OCI-LY7 (cell line): ENCODE measurements around the gene VSIG4. TPM values are rescaled to one million over a fixed set of nuclear protein-coding genes. Genes with fewer than 3 reads are reported as not detected.

Experiments used
- BruUV-seq: library from RNA; stranded (reverse); fragments of 400-500 nt; replicated peaks from 2 replicates; lab custom pipeline; 2021; lab: Mats Ljungman, UMichigan
- CTCF ChIA-PET: fragments of 300-600 bp; sonication (Branson Sonifier 250); formaldehyde crosslinking; loops from one replicate; lab custom pipeline; 2022; ENCODE audit warnings: antibody characterized with exemption; ENCODE audit not compliant: unreplicated experiment; lab: Charles Lee
- POLR2A ChIA-PET: fragments of 300-600 bp; sonication (Branson Sonifier 250); formaldehyde crosslinking; loops from one replicate; lab custom pipeline; 2022; ENCODE audit warnings: antibody characterized with exemption; lab: Charles Lee
- DNase-seq: peaks from one replicate; pipeline ENCODE4 v3.0.0-alpha.2; 2015; ENCODE audit warnings: low spot score
- H2AFZ ChIP-seq: fragments of 200-600 bp; sonication (generic), shearing (Covaris generic); 2 replicates; pipeline ENCODE4 v1.6.1; 2014; ENCODE audit warnings: mild to moderate bottlenecking, antibody characterized with exemption, low read length, moderate library complexity
- H3K27ac ChIP-seq: fragments of 200-600 bp; sonication (generic); 2 replicates; pipeline ENCODE4 v1.5.1; 2014; ENCODE audit warnings: mixed run types, low read depth, mild to moderate bottlenecking, moderate library complexity, low read length, inconsistent platforms; ENCODE audit not compliant: poor library complexity, severe bottlenecking
- H3K36me3 ChIP-seq: fragments of 200-600 bp; sonication (generic); 2 replicates; pipeline ENCODE4 v1.6.1; 2014; ENCODE audit warnings: mild to moderate bottlenecking, antibody characterized with exemption, low read length, moderate library complexity, mixed read lengths; ENCODE audit not compliant: insufficient read depth
- H3K4me1 ChIP-seq: fragments of 200-600 bp; sonication (generic); 2 replicates; pipeline ENCODE4 v1.5.1; 2014; ENCODE audit warnings: mild to moderate bottlenecking, low read length; ENCODE audit not compliant: insufficient read depth, poor library complexity, severe bottlenecking
- H3K4me2 ChIP-seq: fragments of 200-600 bp; sonication (generic); 2 replicates; pipeline ENCODE4 v1.6.1; 2014; ENCODE audit warnings: mild to moderate bottlenecking, low read length
- H3K4me3 ChIP-seq: fragments of 200-600 bp; sonication (generic); 2 replicates; pipeline ENCODE4 v1.5.1; 2014; ENCODE audit warnings: mild to moderate bottlenecking, low read depth, low read length; ENCODE audit not compliant: poor library complexity, severe bottlenecking
- H3K79me2 ChIP-seq: fragments of 200-600 bp; sonication (generic); 2 replicates; pipeline ENCODE4 v1.6.1; 2016; ENCODE audit warnings: low read depth, mild to moderate bottlenecking, low read length, moderate library complexity, mixed read lengths; ENCODE audit not compliant: insufficient read depth
- H3K9me2 ChIP-seq: fragments of 200-600 bp; sonication (generic); 2 replicates; pipeline ENCODE4 v1.6.1; 2016; ENCODE audit warnings: mild to moderate bottlenecking, low read length, mixed read lengths; ENCODE audit not compliant: insufficient read depth
- H3K9me3 ChIP-seq: fragments of 200-600 bp; sonication (generic); 2 replicates; pipeline ENCODE4 v1.6.1; 2014; ENCODE audit warnings: mild to moderate bottlenecking, mixed run types, low read length, mixed read lengths
- H4K20me1 ChIP-seq: fragments of 200-600 bp; sonication (generic); 2 replicates; pipeline ENCODE4 v1.6.1; 2014; ENCODE audit warnings: mild to moderate bottlenecking, antibody characterized with exemption, low read length, moderate library complexity, mixed read lengths; ENCODE audit not compliant: insufficient read depth
- EZH2phosphoT487 ChIP-seq: fragments of 200-600 bp; sonication (generic); IDR thresholded peaks from 2 replicates; pipeline ENCODE4 v1.6.1; 2018; ENCODE audit warnings: low read depth, borderline replicate concordance, mild to moderate bottlenecking, mixed run types, antibody characterized with exemption, low read length, moderate library complexity, mixed read lengths
- intact Hi-C: fragments of 100-400 bp; cut with micrococcal nuclease; formaldehyde crosslinking; loops from one replicate; pipeline ENCODE4 v1.10.0; 2022; ENCODE audit not compliant: unreplicated experiment
- total RNA-seq, 2 experiments: library from RNA; depleted of rRNA in 1 of 2; stranded (reverse); fragments of >200 nt in 1 of 2; shearing (Covaris generic) in 1 of 2; gene quantifications; 2 replicates each; pipeline ENCODE4 v1.2.3, GENCODE V29; 2014 to 2022
- TF ChIP-seq, protein P1 (sequence below): fragments of 200-600 bp; sonication (generic); conservative IDR thresholded peaks from 2 replicates; pipeline ENCODE4 v1.5.1; 2014; ENCODE audit warnings: mild to moderate bottlenecking, antibody characterized with exemption, low read length, moderate library complexity, mixed read lengths

VSIG4 gene
- total RNA-seq, 2 experiments from 2014 or later: not detected

GRCh38 chrX:66017659-66018170, 22.2 kb downstream of the VSIG4 start:
- TF ChIP-seq EZH2phosphoT487: no peak
- TF ChIP-seq, protein P1, sequence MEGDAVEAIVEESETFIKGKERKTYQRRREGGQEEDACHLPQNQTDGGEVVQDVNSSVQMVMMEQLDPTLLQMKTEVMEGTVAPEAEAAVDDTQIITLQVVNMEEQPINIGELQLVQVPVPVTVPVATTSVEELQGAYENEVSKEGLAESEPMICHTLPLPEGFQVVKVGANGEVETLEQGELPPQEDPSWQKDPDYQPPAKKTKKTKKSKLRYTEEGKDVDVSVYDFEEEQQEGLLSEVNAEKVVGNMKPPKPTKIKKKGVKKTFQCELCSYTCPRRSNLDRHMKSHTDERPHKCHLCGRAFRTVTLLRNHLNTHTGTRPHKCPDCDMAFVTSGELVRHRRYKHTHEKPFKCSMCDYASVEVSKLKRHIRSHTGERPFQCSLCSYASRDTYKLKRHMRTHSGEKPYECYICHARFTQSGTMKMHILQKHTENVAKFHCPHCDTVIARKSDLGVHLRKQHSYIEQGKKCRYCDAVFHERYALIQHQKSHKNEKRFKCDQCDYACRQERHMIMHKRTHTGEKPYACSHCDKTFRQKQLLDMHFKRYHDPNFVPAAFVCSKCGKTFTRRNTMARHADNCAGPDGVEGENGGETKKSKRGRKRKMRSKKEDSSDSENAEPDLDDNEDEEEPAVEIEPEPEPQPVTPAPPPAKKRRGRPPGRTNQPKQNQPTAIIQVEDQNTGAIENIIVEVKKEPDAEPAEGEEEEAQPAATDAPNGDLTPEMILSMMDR: no peak
- H3K4me1 ChIP-seq: peaks cover 36% of the 10 kb centered on the region
- no peaks in the 10 kb centered on the region for H4K20me1 ChIP-seq
- H3K9me2 ChIP-seq: no peaks in the 10 kb centered on the region
- no TSS peak for BruUV-seq
- H3K9me3 ChIP-seq: no peaks in the 10 kb centered on the region
- no peak for DNase-seq
- no peak overlapping the region for H3K27ac ChIP-seq
- CTCF ChIA-PET: interaction anchor here (1.0 to 1.1 kb wide), 2 partner anchors 12 to 23 kb away, joined by 3 read pairs; no protein-coding TSS in a partner anchor
- no peak overlapping the region for H3K4me3 ChIP-seq
- no peak overlapping the region for H3K4me2 ChIP-seq
- no peaks in the 10 kb centered on the region for H3K36me3 ChIP-seq
- POLR2A ChIA-PET: interaction anchor here (0.8 to 1.4 kb wide), 3 partner anchors 12 to 90 kb away, joined by 3 to 5 read pairs (median 3); no protein-coding TSS in a partner anchor
- no peaks in the 10 kb centered on the region for H3K79me2 ChIP-seq
- H2AFZ ChIP-seq: no peak overlapping the region
- intact Hi-C loops: loop anchor here (10.0 kb wide), 2 partner anchors 1173 to 1717 kb away; no protein-coding TSS in a partner anchor

DNA sequence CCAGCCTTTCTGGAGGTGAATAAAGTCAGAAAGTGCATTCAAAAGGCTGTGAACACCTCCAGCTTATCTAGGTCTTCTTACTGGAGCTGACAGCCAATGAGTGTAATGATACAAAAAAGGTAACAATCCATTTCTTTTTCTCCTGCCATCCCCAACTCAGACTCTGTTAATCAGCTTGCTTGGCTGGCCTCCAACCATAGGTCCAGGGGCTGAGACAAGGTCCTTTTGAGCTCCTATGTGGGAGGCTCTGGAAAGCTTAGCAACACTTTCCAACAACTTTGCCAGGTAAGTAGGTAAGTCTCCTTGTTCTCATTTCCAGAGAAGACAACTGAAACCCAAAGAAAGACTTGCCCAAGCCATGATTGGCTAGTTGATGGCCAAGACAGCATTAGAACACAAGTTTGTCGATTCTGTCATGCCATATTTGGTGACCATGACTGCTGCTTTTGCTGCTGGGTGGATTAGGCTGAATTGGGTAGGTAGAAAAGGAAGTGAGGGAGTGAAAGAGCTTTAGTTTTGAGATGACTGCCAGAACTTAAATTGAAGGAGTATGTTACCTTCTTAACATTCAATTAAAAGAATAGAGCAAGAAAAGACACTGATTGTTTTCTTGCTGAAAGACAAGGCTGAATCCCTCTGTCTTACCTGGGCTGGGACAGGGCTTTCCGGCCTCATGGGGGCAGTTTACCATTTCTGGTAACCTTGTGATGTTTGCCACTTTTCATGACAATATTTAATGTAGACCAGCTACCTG, 22.8 kb downstream of the VSIG4 start:
- ChIA-PET POLR2A (interaction anchor here (0.8 to 1.4 kb wide), 6 partner anchors 13 to 326 kb away, joined by 3 to 5 read pairs (median 4); no protein-coding TSS in a partner anchor), CTCF (no interaction called here)
- no peak overlapping the region for H3K27ac ChIP-seq
- no peaks in the 10 kb centered on the region for H4K20me1 ChIP-seq
- DNase-seq: no peak
- TF ChIP-seq, protein P1: no peak
- TF ChIP-seq EZH2phosphoT487: no peak
- no peak overlapping the region for H2AFZ ChIP-seq
- no peaks in the 10 kb centered on the region for H3K9me2 ChIP-seq
- H3K4me1 ChIP-seq: peaks cover 43% of the 10 kb centered on the region
- H3K4me3 ChIP-seq: no peak overlapping the region
- no peak overlapping the region for H3K4me2 ChIP-seq
- no peaks in the 10 kb centered on the region for H3K79me2 ChIP-seq
- no peaks in the 10 kb centered on the region for H3K36me3 ChIP-seq
- no TSS peak for BruUV-seq
- H3K9me3 ChIP-seq: no peaks in the 10 kb centered on the region
- intact Hi-C loops: loop anchor here (10.0 kb wide), 2 partner anchors 1172 to 1718 kb away; no protein-coding TSS in a partner anchor
